H1 (cell line): ENCODE results near the gene LGALS4. TPM values are rescaled to one million over a fixed set of nuclear protein-coding genes. Genes with fewer than 3 reads are reported as not detected.

Experiments used
- CTCF ChIA-PET: fragments of 300-600 bp; sonication (Branson Sonifier 250); formaldehyde crosslinking; loops from one replicate; lab custom pipeline; 2021; ENCODE audit not compliant: partially characterized antibody; lab: Charles Lee
- POLR2A ChIA-PET: fragments of 300-600 bp; sonication (Branson Sonifier 250); formaldehyde crosslinking; loops from one replicate; lab custom pipeline; 2021; ENCODE audit warnings: inconsistent platforms; ENCODE audit not compliant: partially characterized antibody; lab: Charles Lee
- DNase-seq, 2 experiments: peaks; one replicate each; pipeline versions ENCODE4 v3.0.0 to v3.0.0-alpha.2; 2010 to 2022; ENCODE audit warnings: low spot score in 2 of 2, low read depth in 1 of 2, mixed read lengths in 1 of 2
- FAIRE-seq: peaks from 2 replicates; lab custom pipeline; 2011; peaks lifted over from hg19 to GRCh38; lab: Jason Lieb, UNC
- H2AFZ ChIP-seq: 2 replicates; pipeline ENCODE4 v1.8.1; 2012; ENCODE audit warnings: low read length, inconsistent platforms
- H2AK5ac ChIP-seq: 2 replicates; pipeline ENCODE4 v1.6.1; 2013; ENCODE audit warnings: low read depth, low read length
- H2BK120ac ChIP-seq: replicated peaks from 2 replicates; pipeline ENCODE3; 2013; ENCODE audit warnings: low read depth, low read length, inconsistent platforms
- H2BK12ac ChIP-seq: 2 replicates; pipeline ENCODE4 v1.6.1; 2013; ENCODE audit warnings: low read depth, low read length
- H2BK15ac ChIP-seq: 2 replicates; pipeline ENCODE4 v1.6.1; 2013; ENCODE audit warnings: low read length
- H2BK20ac ChIP-seq: 2 replicates; pipeline ENCODE4 v1.6.1; 2013; ENCODE audit warnings: low read length
- H2BK5ac ChIP-seq: 2 replicates; pipeline ENCODE4 v1.6.1; 2013; ENCODE audit warnings: low read depth, low read length
- H3K14ac ChIP-seq: 2 replicates; pipeline ENCODE4 v1.6.1; 2013; ENCODE audit warnings: inconsistent platforms; ENCODE audit not compliant: insufficient read length
- H3K18ac ChIP-seq: 2 replicates; pipeline ENCODE4 v1.6.1; 2013; ENCODE audit warnings: low read length; ENCODE audit errors: extremely low read depth
- H3K23ac ChIP-seq: 2 replicates; pipeline ENCODE4 v1.6.1; 2013; ENCODE audit warnings: inconsistent platforms; ENCODE audit not compliant: insufficient read length
- H3K23me2 ChIP-seq: 2 replicates; pipeline ENCODE4 v1.6.1; 2013; ENCODE audit warnings: low read depth, low read length
- H3K27ac ChIP-seq: 2 replicates; pipeline ENCODE4 v1.6.1; 2011; ENCODE audit warnings: low read depth, low read length, inconsistent platforms
- H3K27me3 ChIP-seq, 4 experiments: replicated peaks in 1 of 4; 1 replicate in 1 of 4; 2 replicates in 3 of 4; pipeline versions ENCODE4 v1.6.1 to v1.8.1; 2011 to 2013; ENCODE audit warnings: low read length in 3 of 4, mild to moderate bottlenecking in 3 of 4, inconsistent platforms in 2 of 4, mixed read lengths in 2 of 4, moderate library complexity in 1 of 4; ENCODE audit not compliant: control insufficient read depth in 3 of 4, insufficient read depth in 3 of 4; ENCODE audit errors: extremely low read depth in 1 of 4
- H3K36me3 ChIP-seq, 4 experiments: 2 replicates each; pipeline versions ENCODE4 v1.6.1 to v1.8.1; 2011 to 2013; ENCODE audit warnings: mild to moderate bottlenecking in 4 of 4, low read length in 3 of 4, moderate library complexity in 2 of 4, control low read depth in 1 of 4, inconsistent platforms in 1 of 4; ENCODE audit not compliant: insufficient read depth in 4 of 4, control insufficient read depth in 2 of 4
- H3K4ac ChIP-seq: replicated peaks from 2 replicates; pipeline ENCODE3; 2013; ENCODE audit warnings: low read length, low read depth, mixed read lengths, inconsistent platforms; ENCODE audit not compliant: insufficient read length
- H3K4me1 ChIP-seq, 4 experiments: replicated peaks in 1 of 4; 1 replicate in 1 of 4; 2 replicates in 3 of 4; pipeline versions ENCODE4 v1.6.1 to v1.8.1; 2011 to 2013; ENCODE audit warnings: low read length in 3 of 4, inconsistent platforms in 2 of 4, mixed read lengths in 1 of 4; ENCODE audit not compliant: insufficient read depth in 4 of 4, control insufficient read depth in 3 of 4
- H3K4me2 ChIP-seq, 2 experiments: 2 replicates each; pipeline versions ENCODE4 v1.6.1 to v1.8.1; 2011 to 2013; ENCODE audit warnings: low read depth in 2 of 2, low read length in 2 of 2, control low read depth in 1 of 2, inconsistent platforms in 1 of 2, mild to moderate bottlenecking in 1 of 2; ENCODE audit not compliant: insufficient read depth in 1 of 2
- H3K4me3 ChIP-seq, 4 experiments: fragments of 200-600, 300-600 bp in 1 of 4; sonication (generic), shearing (Covaris generic), sonication (Bioruptor Twin) in 1 of 4; 2 replicates each; pipeline versions ENCODE4 v1.5.1 to v1.8.1; 2011 to 2016; ENCODE audit warnings: low read length in 4 of 4, low read depth in 3 of 4, control low read depth in 2 of 4, inconsistent platforms in 2 of 4, mild to moderate bottlenecking in 2 of 4, mixed read lengths in 1 of 4, moderate library complexity in 1 of 4; ENCODE audit not compliant: insufficient read depth in 2 of 4; ENCODE audit errors: extremely low read depth in 1 of 4
- H3K56ac ChIP-seq: replicated peaks from 2 replicates; pipeline ENCODE3; 2013; ENCODE audit warnings: low read depth, mild to moderate bottlenecking, mixed read lengths, low read length, inconsistent platforms; ENCODE audit not compliant: insufficient read length
- H3K79me1 ChIP-seq: 2 replicates; pipeline ENCODE4 v1.6.1; 2013; ENCODE audit warnings: low read depth, low read length, control low read depth
- H3K79me2 ChIP-seq, 2 experiments: 2 replicates each; pipeline versions ENCODE4 v1.6.1 to v1.8.1; 2012 to 2013; ENCODE audit warnings: low read length in 2 of 2, mild to moderate bottlenecking in 2 of 2, inconsistent platforms in 1 of 2; ENCODE audit not compliant: insufficient read depth in 2 of 2, control insufficient read depth in 1 of 2
- H3K9ac ChIP-seq, 4 experiments: replicated peaks in 1 of 4; 1 replicate in 1 of 4; 2 replicates in 3 of 4; pipeline versions ENCODE4 v1.6.1 to v1.8.1; 2011 to 2013; ENCODE audit warnings: low read depth in 3 of 4, low read length in 3 of 4, control low read depth in 2 of 4, mild to moderate bottlenecking in 2 of 4, moderate library complexity in 2 of 4, inconsistent platforms in 1 of 4; ENCODE audit errors: extremely low read depth in 1 of 4
- H3K9me3 ChIP-seq, 2 experiments: 2 replicates each; pipeline versions ENCODE4 v1.6.1 to v1.8.1; 2012 to 2013; ENCODE audit warnings: mild to moderate bottlenecking in 2 of 2, moderate library complexity in 2 of 2, control low read depth in 1 of 2, inconsistent platforms in 1 of 2, low read depth in 1 of 2, low read length in 1 of 2, mixed read lengths in 1 of 2; ENCODE audit not compliant: insufficient read depth in 2 of 2
- H4K20me1 ChIP-seq, 2 experiments: replicated peaks in 1 of 2; 2 replicates each; pipeline versions ENCODE3 to v1.8.1; 2011 to 2013; ENCODE audit warnings: inconsistent platforms in 2 of 2, low read length in 2 of 2, mild to moderate bottlenecking in 1 of 2; ENCODE audit not compliant: insufficient read depth in 2 of 2, control insufficient read depth in 1 of 2
- H4K5ac ChIP-seq: 2 replicates; pipeline ENCODE4 v1.6.1; 2013; ENCODE audit warnings: low read length, low read depth, mixed read lengths, inconsistent platforms; ENCODE audit not compliant: insufficient read length
- H4K8ac ChIP-seq: 2 replicates; pipeline ENCODE4 v1.8.0; 2013; ENCODE audit warnings: mild to moderate bottlenecking, moderate library complexity, low read length, inconsistent platforms; ENCODE audit not compliant: insufficient read depth; ENCODE audit errors: extremely low read depth
- H4K91ac ChIP-seq: replicated peaks from 2 replicates; pipeline ENCODE3; 2013; ENCODE audit warnings: low read length, mixed read lengths, inconsistent platforms; ENCODE audit not compliant: insufficient read length
- POLR2A ChIP-seq, 2 experiments: IDR thresholded peaks; 1 replicate in 1 of 2; 2 replicates in 1 of 2; pipeline ENCODE4 v1.6.1; 2011; ENCODE audit warnings: low read depth in 2 of 2, low read length in 2 of 2, mild to moderate bottlenecking in 2 of 2; ENCODE audit errors: control extremely low read depth in 1 of 2
- POLR2AphosphoS5 ChIP-seq: IDR thresholded peaks from 2 replicates; pipeline ENCODE4 v1.6.1; 2011; ENCODE audit warnings: low read depth, low read length
- SUZ12 ChIP-seq: fragments of 200-600 bp; sonication (generic); IDR thresholded peaks from 2 replicates; pipeline ENCODE4 v1.6.1; 2012; ENCODE audit warnings: mild to moderate bottlenecking, inconsistent platforms, low read length, moderate library complexity, mixed read lengths
- WGBS, 2 experiments: shearing (Covaris generic) in 1 of 2; methylation state at CpG; one replicate each; pipeline versions ENCODE4 v1.1.6 to v1.1.7; 2013 to 2015; ENCODE audit warnings: low lambda C conversion rate in 2 of 2, mixed read lengths in 2 of 2, inconsistent platforms in 1 of 2, low coverage in 1 of 2, missing lambda C conversion rate in 1 of 2; ENCODE audit not compliant: insufficient replicate concordance in 2 of 2, insufficient coverage in 1 of 2, insufficient read length in 1 of 2; ENCODE audit errors: extremely low coverage in 1 of 2, missing lambda C conversion rate in 1 of 2; 5-methylcytosine and 5-hydroxymethylcytosine counted together
- polyA plus RNA-seq, 7 experiments: library from polyadenylated mRNA; depleted of rRNA in 3 of 7; stranded (reverse) in 5 of 7; unstranded in 2 of 7; fragments of >200 nt in 5 of 7; fragments of 200-250 nt in 2 of 7; gene quantifications; 1 replicate in 5 of 7; 2 replicates in 1 of 7; 4 replicates in 1 of 7; pipeline versions ENCODE4 v1.2.1 to v1.2.3, GENCODE V29; 2011 to 2013; ENCODE audit warnings: missing spikeins in 2 of 7, mixed read lengths in 2 of 7
- total RNA-seq: library from RNA; stranded (reverse); fragmentation: NEBNext Ultra II Directional; extraction: Animal tissue kit (Norgen Biotek cat#: 25700); gene quantifications from 2 replicates; pipeline ENCODE4 v1.2.1, GENCODE V29; 2021

The LGALS4 gene
- total and polyA plus RNA-seq, 2 of the 8 experiments (the other 6 are each of a cell fraction or from before 2014, with no cell fraction given), result 0.32 to 0.37 TPM

DNA sequence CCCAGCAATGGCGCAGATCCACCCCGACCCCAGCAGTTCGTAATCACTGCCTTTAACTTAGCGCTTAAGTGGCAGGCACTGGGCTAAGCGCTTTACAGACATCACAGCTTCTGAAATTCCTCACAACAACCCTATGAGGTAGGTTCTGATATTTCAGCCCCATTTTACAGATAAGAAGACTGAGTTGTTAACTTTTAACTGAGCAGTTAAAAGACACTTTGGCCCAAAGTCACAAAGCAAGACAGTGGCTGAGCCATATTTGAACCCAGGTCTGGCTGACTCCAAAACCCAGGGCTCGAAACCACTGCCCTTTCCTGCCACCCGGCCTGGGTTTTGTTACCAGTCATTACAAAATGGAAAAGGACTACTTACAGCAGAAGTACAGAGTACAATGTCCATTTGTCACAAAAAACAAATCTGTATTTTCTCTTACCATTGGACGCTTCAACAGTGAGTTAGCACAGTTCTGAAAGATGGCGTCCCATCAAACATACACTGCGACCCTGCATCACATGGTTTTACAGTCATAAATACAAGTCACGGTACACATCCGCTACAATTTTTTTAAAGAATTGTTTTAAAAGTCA, 28.5 kb upstream of the LGALS4 start:
- Histone ChIP-seq H3K36me3 (peaks cover 86 to 100% (median 97%) of the 10 kb centered on the region in 4 experiments), H3K27me3 (no peaks in the 10 kb centered on the region; a peak in 1 of 7 replicates), H2BK120ac (no peak overlapping the region), H3K79me2 (peaks cover 0 to 50% of the 10 kb centered on the region in 2 experiments; a peak in 2 of 4 replicates), H3K56ac (no peak overlapping the region), H2AK5ac (no peak overlapping the region), H4K5ac (no peak overlapping the region), H3K4me3 (no peak overlapping the region), H3K4ac (no peak overlapping the region), H3K9ac (no peak overlapping the region; a peak in 1 of 7 replicates), H3K4me1 (no peaks in the 10 kb centered on the region), H2BK12ac (no peak overlapping the region), H3K27ac (no peak overlapping the region), H3K4me2 (no peak overlapping the region), H3K79me1 (peaks cover 9% of the 10 kb centered on the region; the same call in 1 of the 2 replicates), H3K18ac (no peak overlapping the region), H2BK20ac (no peak overlapping the region), H3K14ac (no peak overlapping the region), H3K23me2 (no peaks in the 10 kb centered on the region), H2BK5ac (no peak overlapping the region), H2AFZ (no peak overlapping the region), H3K9me3 (no peaks in the 10 kb centered on the region), H3K23ac (no peak overlapping the region), H4K91ac (no peak overlapping the region), H4K8ac (peak overlapping the region; percentile 46; the same call in 1 of the 2 replicates), H2BK15ac (no peak overlapping the region), H4K20me1 (peaks cover 38 to 56% of the 10 kb centered on the region in 2 experiments)
- 93% methylated on average over 12 of the region's 12 CpGs; no CpG with 5 or more reads in 1 of the 2 experiments for WGBS, 2 experiments
- CTCF ChIA-PET, result interaction anchor here (0.7 kb wide), 1 partner anchor 38 kb away, joined by 3 read pairs; no protein-coding TSS in a partner anchor
- no peak for DNase-seq
- no peak for FAIRE-seq
- TF ChIP-seq POLR2AphosphoS5, result peak; percentile 39
- peak in 1 of 2 experiments; percentile 40; a peak in 1 of 3 replicates for TF ChIP-seq POLR2A (IDR thresholded peaks at IDR 0.05; ENCODE audit: control extremely low read depth in 1 of 2, low read depth in 2 of 2, low read length in 2 of 2)
- no peak for TF ChIP-seq SUZ12
- POLR2A ChIA-PET, result interaction anchor here (0.8 to 14.2 kb wide), 13 partner anchors 5 to 104 kb away, joined by 3 to 376 read pairs (median 4); partner anchors contain the start of genes ECH1, HNRNPL and LGALS4
